HEK293 (cell line): Measurements from ENCODE around the gene ADAMTS12.

Experiments
- ZFP41 ChIP-seq: fragments of 450-650 bp; formaldehyde crosslinking; IDR thresholded peaks from 2 replicates; pipeline ENCODE4 v1.5.1; 2016; ENCODE audit warnings: missing biosample characterization, missing genetic modification characterization, borderline replicate concordance
- ZNF10 ChIP-seq: fragments of 450-650 bp; formaldehyde crosslinking; IDR thresholded peaks from 2 replicates; pipeline ENCODE4 v1.5.1; 2017; ENCODE audit warnings: missing biosample characterization, missing genetic modification characterization
- TF ChIP-seq, protein P1 (sequence below): fragments of 450-650 bp; formaldehyde crosslinking; IDR thresholded peaks from 2 replicates; pipeline ENCODE4 v1.5.1; 2016; ENCODE audit warnings: missing biosample characterization, missing genetic modification characterization

DNA sequence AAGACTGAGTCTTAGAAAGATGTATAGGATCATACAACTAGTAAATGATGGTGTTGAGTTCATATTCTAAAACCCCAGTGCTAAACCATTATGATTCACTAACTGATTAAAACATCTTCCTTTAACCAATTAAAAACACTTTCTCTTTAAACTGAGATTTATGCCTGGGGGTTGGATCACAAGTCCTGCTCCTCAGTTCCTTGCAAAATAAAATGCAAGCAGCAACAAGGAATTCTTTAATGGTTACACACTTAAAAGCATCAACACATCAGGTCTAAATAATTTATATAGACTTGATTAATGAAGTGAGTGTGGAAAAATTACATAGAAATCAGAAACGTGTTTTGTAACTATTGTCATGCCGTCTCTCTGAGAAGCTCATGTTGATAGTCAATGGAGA is 261.8 kb downstream of the ADAMTS12 start:
- no peak for TF ChIP-seq ZFP41 (tag by site-specific recombination)
- TF ChIP-seq, protein P1, sequence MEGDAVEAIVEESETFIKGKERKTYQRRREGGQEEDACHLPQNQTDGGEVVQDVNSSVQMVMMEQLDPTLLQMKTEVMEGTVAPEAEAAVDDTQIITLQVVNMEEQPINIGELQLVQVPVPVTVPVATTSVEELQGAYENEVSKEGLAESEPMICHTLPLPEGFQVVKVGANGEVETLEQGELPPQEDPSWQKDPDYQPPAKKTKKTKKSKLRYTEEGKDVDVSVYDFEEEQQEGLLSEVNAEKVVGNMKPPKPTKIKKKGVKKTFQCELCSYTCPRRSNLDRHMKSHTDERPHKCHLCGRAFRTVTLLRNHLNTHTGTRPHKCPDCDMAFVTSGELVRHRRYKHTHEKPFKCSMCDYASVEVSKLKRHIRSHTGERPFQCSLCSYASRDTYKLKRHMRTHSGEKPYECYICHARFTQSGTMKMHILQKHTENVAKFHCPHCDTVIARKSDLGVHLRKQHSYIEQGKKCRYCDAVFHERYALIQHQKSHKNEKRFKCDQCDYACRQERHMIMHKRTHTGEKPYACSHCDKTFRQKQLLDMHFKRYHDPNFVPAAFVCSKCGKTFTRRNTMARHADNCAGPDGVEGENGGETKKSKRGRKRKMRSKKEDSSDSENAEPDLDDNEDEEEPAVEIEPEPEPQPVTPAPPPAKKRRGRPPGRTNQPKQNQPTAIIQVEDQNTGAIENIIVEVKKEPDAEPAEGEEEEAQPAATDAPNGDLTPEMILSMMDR (tag by site-specific recombination), result no peak
- no peak for TF ChIP-seq ZNF10 (tag by site-specific recombination)
